Effector memory CD4-positive, alpha-beta T cell (primary cell): ENCODE data around the gene CCDC8.
"Not testable (repeated sequence)": the region's sequence is repeated elsewhere in the genome, so short reads cannot be mapped to it uniquely, and the experiment has no call there.

ENCODE experiments used
- DNase-seq, 3 donors: peaks; one replicate each; pipeline ENCODE4 v3.0.0-alpha.2; 2020
- H3K27ac ChIP-seq: 2 replicates; pipeline ENCODE4 v1.7.0; 2013; ENCODE audit warnings: mild to moderate bottlenecking, low read length, moderate library complexity; ENCODE audit not compliant: insufficient read depth, poor library complexity, severe bottlenecking
- H3K27me3 ChIP-seq: replicated peaks from 2 replicates; pipeline ENCODE4 v1.7.0; 2013; ENCODE audit warnings: mild to moderate bottlenecking, low read length; ENCODE audit not compliant: insufficient read depth, control insufficient read depth, poor library complexity, severe bottlenecking
- H3K36me3 ChIP-seq: 2 replicates; pipeline ENCODE4 v1.7.0; 2013; ENCODE audit warnings: mild to moderate bottlenecking, low read length, moderate library complexity; ENCODE audit not compliant: control insufficient read depth, insufficient read depth
- H3K4me1 ChIP-seq: 2 replicates; pipeline ENCODE4 v1.7.0; 2013; ENCODE audit warnings: low read length, mild to moderate bottlenecking; ENCODE audit not compliant: control insufficient read depth, insufficient read depth, poor library complexity, severe bottlenecking
- H3K4me3 ChIP-seq: 2 replicates; pipeline ENCODE4 v1.7.0; 2013; ENCODE audit warnings: low read length, low read depth, mild to moderate bottlenecking; ENCODE audit not compliant: insufficient read depth, poor library complexity, severe bottlenecking
- H3K9me3 ChIP-seq: 2 replicates; pipeline ENCODE4 v1.7.0; 2013; ENCODE audit warnings: mild to moderate bottlenecking, low read length, moderate library complexity; ENCODE audit not compliant: control insufficient read depth

CCDC8 gene

DNA sequence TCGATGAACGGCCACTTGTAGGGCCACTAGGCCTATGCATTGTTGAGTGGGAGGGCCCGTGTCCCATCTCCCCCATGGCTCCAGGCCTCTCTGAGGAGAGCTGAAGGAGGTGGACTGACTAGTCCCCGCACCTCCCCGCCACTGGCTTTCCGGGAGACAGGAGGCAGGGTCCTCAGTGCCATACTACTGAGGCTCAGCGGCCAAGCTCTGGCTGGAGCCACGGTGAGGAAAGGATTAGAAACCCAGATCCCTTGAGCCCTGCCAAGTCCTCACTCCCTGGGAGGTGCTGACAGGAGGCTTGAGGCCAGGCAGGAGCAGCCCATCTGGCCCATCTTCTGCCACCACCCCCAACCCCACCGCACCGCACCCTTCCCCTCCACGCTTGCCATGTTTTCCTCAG, 29.0 kb downstream of the CCDC8 start:
- Histone ChIP-seq H3K4me3 (no peak overlapping the region), H3K27me3 (no peaks in the 10 kb centered on the region), H3K4me1 (no peaks in the 10 kb centered on the region), H3K27ac (no peak overlapping the region), H3K36me3 (peaks cover 80% of the 10 kb centered on the region), H3K9me3 (no peaks in the 10 kb centered on the region)
- DNase-seq, result no peak

DNA sequence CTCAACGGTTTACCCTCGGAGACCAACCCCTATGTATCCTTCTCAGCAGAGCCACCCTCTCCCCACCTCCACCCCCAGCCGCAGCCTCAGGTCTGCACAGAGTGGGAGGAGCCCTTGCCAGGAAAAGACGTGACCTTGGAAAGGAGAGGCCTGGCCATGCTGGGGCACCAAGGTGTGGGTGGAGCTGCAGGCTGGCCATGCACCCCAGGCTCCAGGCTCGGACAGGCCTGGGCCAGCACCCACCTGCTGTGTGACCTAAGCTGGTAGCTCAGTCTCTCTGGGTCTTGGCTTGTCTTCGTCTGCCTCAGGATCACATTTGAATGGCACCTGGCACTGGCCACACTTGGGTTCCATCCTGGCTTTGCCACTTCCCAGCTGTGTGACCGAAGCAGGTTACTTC, 29.5 kb downstream of the CCDC8 start:
- Histone ChIP-seq H3K4me3 (no peak overlapping the region), H3K9me3 (no peaks in the 10 kb centered on the region), H3K27ac (no peak overlapping the region), H3K27me3 (no peaks in the 10 kb centered on the region), H3K36me3 (peaks cover 80% of the 10 kb centered on the region), H3K4me1 (no peaks in the 10 kb centered on the region)
- DNase-seq, result no peak

DNA sequence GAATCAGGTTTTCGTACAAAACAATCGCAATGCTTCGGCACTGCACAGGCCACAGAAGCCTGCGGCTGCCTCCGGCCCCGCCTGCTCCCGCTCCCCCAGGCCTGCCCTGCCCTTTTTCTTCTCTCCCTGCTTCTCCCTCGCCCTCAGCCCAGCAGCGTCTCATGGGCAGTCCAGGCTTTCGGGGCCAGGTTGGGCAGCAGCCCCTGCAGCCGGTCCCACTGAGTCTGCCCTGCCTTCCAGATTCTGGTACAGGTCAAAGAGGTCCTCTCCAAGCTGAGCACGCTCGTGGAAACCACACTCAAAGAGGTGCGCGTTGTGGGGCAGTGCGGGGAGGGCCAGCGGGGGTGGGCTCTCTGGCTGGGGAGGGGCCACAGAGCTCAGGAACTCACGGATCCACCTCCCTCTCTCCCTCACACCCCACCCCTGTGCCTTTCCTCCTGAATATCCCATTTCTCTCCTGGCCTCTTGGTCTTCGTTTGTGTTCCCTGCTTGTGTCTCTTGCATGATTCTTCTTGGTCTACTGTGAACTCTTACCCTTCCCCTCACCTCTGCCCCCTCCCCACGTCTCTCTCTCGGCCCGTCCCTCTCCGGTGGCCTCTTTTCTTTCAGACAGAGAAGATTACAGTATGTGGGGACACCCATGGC, 30.1 kb downstream of the CCDC8 start:
- H3K9me3 ChIP-seq, result no peaks in the 10 kb centered on the region
- no peaks in the 10 kb centered on the region for H3K4me1 ChIP-seq
- H3K4me3 ChIP-seq, result no peak overlapping the region
- H3K27me3 ChIP-seq, result no peaks in the 10 kb centered on the region
- DNase-seq, result no peak
- H3K27ac ChIP-seq, result no peak overlapping the region
- H3K36me3 ChIP-seq, result peaks cover 79% of the 10 kb centered on the region

DNA sequence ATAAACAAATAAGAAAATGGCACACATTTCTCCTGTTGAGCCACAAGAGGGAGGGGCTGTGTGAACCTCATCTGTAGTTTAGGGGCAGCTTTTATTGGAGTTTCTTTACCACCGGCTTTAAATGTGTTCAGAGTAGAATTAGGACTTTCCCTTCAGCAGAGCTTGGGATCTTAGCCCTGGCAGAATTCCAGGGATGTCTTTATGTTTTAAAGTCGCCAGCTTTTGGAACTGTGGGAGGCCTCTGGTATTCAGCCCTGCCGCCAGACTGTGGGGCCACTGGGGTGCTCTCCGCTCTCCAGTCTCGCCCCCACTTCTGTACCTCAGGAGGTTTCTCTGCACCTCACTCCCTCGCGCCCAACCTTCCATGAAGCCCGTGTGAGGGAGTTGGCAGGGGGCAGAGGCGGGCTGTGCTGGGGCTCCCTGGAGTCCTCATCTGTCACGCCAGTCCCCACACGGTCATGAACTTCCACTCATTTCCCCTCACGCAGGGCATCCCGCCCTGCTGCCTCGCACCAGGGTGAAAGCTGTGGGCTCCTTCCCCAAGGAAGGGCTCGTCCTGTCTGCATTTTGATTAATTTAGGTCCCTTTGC, 31.5 kb downstream of the CCDC8 start:
- H3K27ac ChIP-seq, result no peak overlapping the region

DNA sequence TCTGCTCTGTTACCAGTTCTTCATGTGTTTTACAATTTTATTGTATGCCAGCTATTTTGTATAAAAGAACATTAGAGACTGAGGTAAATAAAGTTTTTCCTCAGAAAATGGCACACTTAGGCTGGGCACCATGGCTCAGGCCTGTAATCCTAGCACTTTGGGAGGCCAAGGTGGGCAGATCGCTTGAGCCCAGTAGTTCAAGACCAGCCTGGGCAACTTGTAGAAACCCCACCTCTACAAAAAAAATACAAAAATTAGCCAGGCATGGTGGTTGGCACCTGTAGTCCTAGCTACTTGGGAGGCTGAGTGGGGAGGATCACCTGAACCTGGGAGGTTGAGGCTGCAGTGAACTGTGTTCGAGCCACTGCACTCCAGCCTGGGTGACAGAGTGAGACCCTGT, 32.0 kb downstream of the CCDC8 start:
- H3K4me3 ChIP-seq, result no peak overlapping the region
- H3K4me1 ChIP-seq, result no peaks in the 10 kb centered on the region
- no peak overlapping the region for H3K27ac ChIP-seq
- no peak for DNase-seq
- no peaks in the 10 kb centered on the region for H3K9me3 ChIP-seq
- peaks cover 78% of the 10 kb centered on the region for H3K36me3 ChIP-seq
- no peaks in the 10 kb centered on the region for H3K27me3 ChIP-seq

More for the DNA sequence above, 31.5 kb downstream of the CCDC8 start:
- Histone ChIP-seq H3K9me3 (no peaks in the 10 kb centered on the region), H3K27me3 (no peaks in the 10 kb centered on the region), H3K4me1 (no peaks in the 10 kb centered on the region), H3K36me3 (peaks cover 77% of the 10 kb centered on the region), H3K4me3 (no peak overlapping the region)
- no peak for DNase-seq

DNA sequence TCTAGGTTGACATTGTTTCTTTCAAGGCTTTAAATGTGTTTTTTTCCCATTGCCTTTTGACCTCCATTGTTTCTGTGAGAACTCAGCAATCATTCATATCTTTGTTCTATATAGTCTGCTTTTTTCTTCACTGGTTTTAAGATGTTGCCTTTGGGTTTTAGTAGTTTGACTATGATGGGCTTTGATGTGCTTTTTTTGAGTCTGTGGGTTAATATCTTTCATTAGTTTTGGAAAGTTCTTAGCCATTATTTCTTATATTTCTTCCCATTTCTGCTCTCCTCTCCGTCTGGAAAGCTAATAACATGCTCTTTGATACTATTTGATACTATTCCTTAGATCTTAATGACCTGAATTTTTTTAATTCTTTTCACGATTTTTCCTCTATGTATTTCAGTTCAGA, 32.7 kb downstream of the CCDC8 start:
- Histone ChIP-seq H3K27ac (no peak overlapping the region), H3K4me1 (no peaks in the 10 kb centered on the region), H3K9me3 (no peaks in the 10 kb centered on the region), H3K4me3 (no peak overlapping the region), H3K27me3 (no peaks in the 10 kb centered on the region), H3K36me3 (peaks cover 78% of the 10 kb centered on the region)
- no peak for DNase-seq

DNA sequence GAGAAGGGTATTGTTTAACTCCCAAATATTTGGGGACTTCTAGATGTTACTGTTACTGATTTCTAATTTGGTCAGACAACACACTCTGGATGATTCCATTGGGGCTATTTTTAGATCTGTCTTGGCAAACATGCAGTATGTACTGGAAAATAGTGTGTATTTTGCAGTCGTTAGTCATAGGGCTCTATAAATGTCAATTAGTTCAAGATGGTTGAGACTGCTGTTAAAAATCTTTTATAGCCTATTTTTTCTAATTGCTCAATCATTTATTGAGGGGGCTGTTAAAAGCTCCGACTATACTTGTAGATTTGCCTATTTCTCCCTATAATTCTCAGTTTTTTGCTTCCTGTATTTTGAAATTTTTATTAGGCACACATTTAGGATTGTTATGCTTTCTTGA, 35.1 kb downstream of the CCDC8 start:
- no peak for DNase-seq
- Histone ChIP-seq H3K27me3 (no peaks in the 10 kb centered on the region), H3K36me3 (peaks cover 60% of the 10 kb centered on the region), H3K4me3 (no peak overlapping the region), H3K4me1 (no peaks in the 10 kb centered on the region), H3K9me3 (no peaks in the 10 kb centered on the region), H3K27ac (no peak overlapping the region)

DNA sequence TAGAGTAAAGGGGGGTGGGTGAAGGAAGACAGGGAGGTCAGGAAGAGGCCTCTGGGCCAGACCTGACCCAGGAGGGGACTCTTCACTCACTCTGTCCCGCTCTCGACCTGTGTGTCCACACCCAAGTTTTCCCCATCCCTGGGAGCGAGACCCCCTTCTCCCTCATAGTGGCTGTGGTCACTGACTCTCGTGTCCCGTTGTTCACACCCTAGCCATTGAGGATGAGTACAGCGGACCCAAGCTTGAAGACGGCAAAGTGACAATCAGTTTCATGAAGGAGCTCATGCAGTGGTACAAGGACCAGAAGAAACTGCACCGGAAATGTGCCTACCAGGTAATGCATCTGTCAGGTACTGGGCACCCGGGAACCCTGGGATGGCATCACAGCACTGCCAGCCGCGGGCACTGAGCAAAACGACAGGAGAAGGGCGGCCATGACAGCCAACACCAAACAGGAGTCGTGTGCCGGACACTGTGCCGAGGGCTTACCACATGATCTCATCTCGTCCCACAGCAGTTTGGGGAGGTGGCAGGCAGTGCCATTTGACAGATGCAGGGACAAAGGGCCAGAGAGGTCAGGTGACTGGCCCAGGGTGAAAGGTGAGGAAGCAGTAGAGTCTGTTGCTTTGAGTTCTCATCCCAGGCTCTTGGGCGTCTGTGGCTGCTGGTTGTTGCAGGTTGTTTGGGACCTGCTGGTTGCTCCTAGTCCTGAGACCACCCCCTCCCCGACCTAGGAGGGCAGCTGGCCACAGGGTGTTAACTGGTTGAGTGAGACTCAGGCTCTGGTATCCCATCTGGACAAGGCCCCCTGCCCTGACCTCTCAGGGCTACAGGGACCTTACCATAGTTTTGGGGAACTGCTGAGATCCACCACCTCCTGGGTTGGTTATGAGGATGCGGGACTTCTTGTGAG, 36.9 kb downstream of the CCDC8 start:
- Histone ChIP-seq H3K4me1 (no peaks in the 10 kb centered on the region), H3K4me3 (no peak overlapping the region), H3K27me3 (no peaks in the 10 kb centered on the region), H3K9me3 (no peaks in the 10 kb centered on the region), H3K36me3 (peaks cover 42% of the 10 kb centered on the region), H3K27ac (no peak overlapping the region)
- no peak for DNase-seq

DNA sequence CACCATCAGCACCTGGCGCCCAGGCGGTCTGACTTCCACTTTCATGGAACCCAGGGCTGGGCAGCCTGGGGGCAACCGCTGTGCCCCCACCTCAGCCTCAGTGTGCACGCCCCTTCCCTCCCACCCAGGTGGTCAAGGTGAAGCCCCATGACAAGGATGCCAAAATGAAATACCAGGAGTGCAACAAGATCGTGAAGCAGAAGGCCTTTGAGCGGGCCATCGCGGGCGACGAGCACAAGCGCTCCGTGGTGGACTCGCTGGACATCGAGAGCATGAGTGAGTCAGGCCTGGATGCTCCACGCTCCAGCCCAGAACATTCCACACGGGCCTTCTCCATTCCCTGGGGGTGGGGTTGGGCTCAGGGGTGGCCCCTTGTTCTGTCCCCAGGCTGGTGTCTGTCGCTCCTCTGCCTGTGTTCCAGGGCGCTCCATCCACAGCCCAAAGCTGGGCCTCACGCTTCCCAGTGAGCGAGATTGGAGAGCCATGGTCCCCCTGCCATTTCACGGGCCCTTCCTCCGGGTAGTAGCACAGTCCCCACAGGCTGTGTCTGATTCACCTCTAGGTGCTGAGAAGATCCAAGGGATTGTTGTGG, 37.8 kb downstream of the CCDC8 start:
- peaks cover 39% of the 10 kb centered on the region for H3K36me3 ChIP-seq
- H3K9me3 ChIP-seq, DNase-seq, H3K4me3 ChIP-seq, H3K27ac ChIP-seq, H3K4me1 ChIP-seq, H3K27me3 ChIP-seq: not testable (repeated sequence)
